ENCODE measurements around the gene SCFD2.

DNA sequence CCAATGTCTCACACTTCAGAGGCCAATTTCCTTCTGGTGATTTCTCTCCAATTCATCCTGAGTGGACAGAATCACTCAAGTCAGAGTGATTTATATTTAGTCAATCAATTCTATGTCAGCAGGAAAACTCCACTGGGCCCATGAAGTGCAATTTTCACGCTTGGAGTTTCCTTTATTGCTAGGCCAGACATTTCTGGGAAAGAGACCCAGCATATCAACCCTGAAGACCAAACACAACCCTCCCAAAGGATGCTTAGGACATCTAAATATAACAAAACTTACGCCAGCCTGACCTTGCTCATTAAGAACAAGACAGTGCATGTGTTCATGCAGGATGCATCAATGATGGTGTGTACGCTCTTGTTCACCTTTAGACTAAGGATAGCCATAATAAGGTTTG is 347.4 kb downstream of the SCFD2 start:
- TF ChIP-seq, protein P1, sequence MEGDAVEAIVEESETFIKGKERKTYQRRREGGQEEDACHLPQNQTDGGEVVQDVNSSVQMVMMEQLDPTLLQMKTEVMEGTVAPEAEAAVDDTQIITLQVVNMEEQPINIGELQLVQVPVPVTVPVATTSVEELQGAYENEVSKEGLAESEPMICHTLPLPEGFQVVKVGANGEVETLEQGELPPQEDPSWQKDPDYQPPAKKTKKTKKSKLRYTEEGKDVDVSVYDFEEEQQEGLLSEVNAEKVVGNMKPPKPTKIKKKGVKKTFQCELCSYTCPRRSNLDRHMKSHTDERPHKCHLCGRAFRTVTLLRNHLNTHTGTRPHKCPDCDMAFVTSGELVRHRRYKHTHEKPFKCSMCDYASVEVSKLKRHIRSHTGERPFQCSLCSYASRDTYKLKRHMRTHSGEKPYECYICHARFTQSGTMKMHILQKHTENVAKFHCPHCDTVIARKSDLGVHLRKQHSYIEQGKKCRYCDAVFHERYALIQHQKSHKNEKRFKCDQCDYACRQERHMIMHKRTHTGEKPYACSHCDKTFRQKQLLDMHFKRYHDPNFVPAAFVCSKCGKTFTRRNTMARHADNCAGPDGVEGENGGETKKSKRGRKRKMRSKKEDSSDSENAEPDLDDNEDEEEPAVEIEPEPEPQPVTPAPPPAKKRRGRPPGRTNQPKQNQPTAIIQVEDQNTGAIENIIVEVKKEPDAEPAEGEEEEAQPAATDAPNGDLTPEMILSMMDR (conservative IDR thresholded peaks at IDR 0.05; ENCODE audit: low read depth, low read length) = no peak
- no peak for TF ChIP-seq EZH2 (IDR thresholded peaks at IDR 0.05; ENCODE audit: low read length, unreplicated experiment)

Data from PC-3 (cell line).